ENCODE measurements around the gene PRSS38.

The PRSS38 gene

DNA sequence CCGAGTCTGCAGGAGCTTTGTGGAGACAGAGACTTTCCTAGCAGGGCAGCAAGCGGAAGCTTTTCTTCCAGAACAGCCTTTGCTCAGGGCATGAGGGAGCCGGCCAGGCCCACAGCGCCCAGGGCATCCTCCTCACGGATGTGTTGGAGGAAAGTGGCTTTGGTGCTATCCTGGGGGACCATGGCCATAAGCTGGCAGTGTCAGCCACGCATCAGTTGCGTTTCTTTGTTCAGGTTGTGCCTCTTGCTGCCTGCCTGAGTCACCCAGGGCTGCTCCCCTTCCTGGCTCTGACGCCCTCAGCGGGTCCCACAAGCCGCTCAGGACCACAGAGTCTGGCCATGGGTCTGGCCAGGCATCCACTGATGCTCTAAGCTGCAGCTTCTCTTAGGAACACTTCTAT, 39.6 kb upstream of the PRSS38 start:
- CTCF ChIA-PET = no interaction called here

DNA sequence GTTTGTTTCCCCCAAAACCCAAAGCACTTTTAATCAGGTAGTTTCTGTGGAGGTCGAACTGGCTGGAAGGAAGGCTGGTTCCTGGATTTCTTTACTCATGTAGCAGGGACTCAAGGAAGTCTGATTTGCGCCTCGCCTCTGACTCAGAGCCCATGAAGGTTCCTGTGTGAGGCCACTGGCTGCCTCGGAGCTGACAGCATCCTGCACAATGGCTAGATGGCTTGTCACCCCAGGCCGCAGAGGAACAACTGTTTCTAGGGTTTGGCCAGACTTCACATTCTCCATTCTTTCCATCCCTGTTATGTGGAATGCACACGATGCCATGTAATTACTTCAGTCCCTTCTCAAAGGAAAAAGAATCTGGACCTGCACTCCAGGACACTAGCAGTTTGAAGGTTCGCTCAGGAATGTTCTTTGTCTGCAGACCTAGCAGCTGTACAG, 39.1 kb upstream of the PRSS38 start:
- no peaks in the 10 kb centered on the region for H3K9me3 ChIP-seq (ENCODE audit: control insufficient read depth, insufficient read depth, low read depth, low read length)
- H3K4me3 ChIP-seq (ENCODE audit: low read depth, low read length) = no peak overlapping the region
- no peaks in the 10 kb centered on the region for H3K4me1 ChIP-seq (ENCODE audit: control insufficient read depth, insufficient read depth, low read length)
- TF ChIP-seq ZNF366 (tag by site-specific recombination; conservative IDR thresholded peaks at IDR 0.05) (no peak), ZNF423 (tag by site-specific recombination; IDR thresholded peaks at IDR 0.05) (no peak), ZIC2 (tag by site-specific recombination; IDR thresholded peaks at IDR 0.05) (no peak), GLI4 (tag by site-specific recombination; IDR thresholded peaks at IDR 0.05) (no peak), GLIS2 (tag by site-specific recombination; IDR thresholded peaks at IDR 0.05) (no peak), ZNF664 (tag by site-specific recombination; IDR thresholded peaks at IDR 0.05) (no peak), ZNF202 (tag by site-specific recombination; IDR thresholded peaks at IDR 0.05; ENCODE audit: borderline replicate concordance) (no peak)
- H3K27ac ChIP-seq (ENCODE audit: extremely low read depth, low read depth, low read length) = no peak overlapping the region
- ChIA-PET POLR2A (no interaction called here), CTCF (no interaction called here)
- peaks cover 5 to 86% of the 10 kb centered on the region in 2 experiments; a peak in 1 of 3 replicates for H3K36me3 ChIP-seq (ENCODE audit: control insufficient read depth in 2 of 2, insufficient read depth in 1 of 2, low read length in 2 of 2)

More for the DNA sequence above, 39.6 kb upstream of the PRSS38 start:
- H3K4me3 ChIP-seq (ENCODE audit: low read depth, low read length) = no peak overlapping the region
- no peaks in the 10 kb centered on the region for H3K4me1 ChIP-seq (ENCODE audit: control insufficient read depth, insufficient read depth, low read length)
- H3K36me3 ChIP-seq (ENCODE audit: control insufficient read depth in 2 of 2, insufficient read depth in 1 of 2, low read length in 2 of 2) = peaks cover 5 to 86% of the 10 kb centered on the region in 2 experiments; a peak in 1 of 3 replicates
- H3K27ac ChIP-seq (ENCODE audit: extremely low read depth, low read depth, low read length) = no peak overlapping the region
- H3K9me3 ChIP-seq (ENCODE audit: control insufficient read depth, insufficient read depth, low read depth, low read length) = no peaks in the 10 kb centered on the region
- POLR2A ChIA-PET = no interaction called here
- no peak for TF ChIP-seq ZEB2 (tag by site-specific recombination; IDR thresholded peaks at IDR 0.05)
- TF ChIP-seq BCL11A (tag by site-specific recombination; IDR thresholded peaks at IDR 0.05; ENCODE audit: low read depth) = no peak
- TF ChIP-seq ZNF121 (tag by site-specific recombination; IDR thresholded peaks at IDR 0.05) = no peak
- no peak for TF ChIP-seq ZNF529 (tag by site-specific recombination; IDR thresholded peaks at IDR 0.05; ENCODE audit: insufficient replicate concordance)
- TF ChIP-seq ZNF138 (tag by site-specific recombination; IDR thresholded peaks at IDR 0.05; ENCODE audit: borderline replicate concordance) = no peak
- TF ChIP-seq ZSCAN16 (tag by site-specific recombination; IDR thresholded peaks at IDR 0.05) = no peak
- TF ChIP-seq, protein P1, sequence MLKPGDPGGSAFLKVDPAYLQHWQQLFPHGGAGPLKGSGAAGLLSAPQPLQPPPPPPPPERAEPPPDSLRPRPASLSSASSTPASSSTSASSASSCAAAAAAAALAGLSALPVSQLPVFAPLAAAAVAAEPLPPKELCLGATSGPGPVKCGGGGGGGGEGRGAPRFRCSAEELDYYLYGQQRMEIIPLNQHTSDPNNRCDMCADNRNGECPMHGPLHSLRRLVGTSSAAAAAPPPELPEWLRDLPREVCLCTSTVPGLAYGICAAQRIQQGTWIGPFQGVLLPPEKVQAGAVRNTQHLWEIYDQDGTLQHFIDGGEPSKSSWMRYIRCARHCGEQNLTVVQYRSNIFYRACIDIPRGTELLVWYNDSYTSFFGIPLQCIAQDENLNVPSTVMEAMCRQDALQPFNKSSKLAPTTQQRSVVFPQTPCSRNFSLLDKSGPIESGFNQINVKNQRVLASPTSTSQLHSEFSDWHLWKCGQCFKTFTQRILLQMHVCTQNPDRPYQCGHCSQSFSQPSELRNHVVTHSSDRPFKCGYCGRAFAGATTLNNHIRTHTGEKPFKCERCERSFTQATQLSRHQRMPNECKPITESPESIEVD (tag by site-specific recombination; IDR thresholded peaks at IDR 0.05) = no peak
- TF ChIP-seq, protein P2, sequence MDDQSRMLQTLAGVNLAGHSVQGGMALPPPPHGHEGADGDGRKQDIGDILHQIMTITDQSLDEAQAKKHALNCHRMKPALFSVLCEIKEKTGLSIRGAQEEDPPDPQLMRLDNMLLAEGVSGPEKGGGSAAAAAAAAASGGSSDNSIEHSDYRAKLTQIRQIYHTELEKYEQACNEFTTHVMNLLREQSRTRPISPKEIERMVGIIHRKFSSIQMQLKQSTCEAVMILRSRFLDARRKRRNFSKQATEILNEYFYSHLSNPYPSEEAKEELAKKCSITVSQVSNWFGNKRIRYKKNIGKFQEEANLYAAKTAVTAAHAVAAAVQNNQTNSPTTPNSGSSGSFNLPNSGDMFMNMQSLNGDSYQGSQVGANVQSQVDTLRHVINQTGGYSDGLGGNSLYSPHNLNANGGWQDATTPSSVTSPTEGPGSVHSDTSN (CRISPR knock-in tag; IDR thresholded peaks at IDR 0.05) = no peak
- TF ChIP-seq ZNF704 (tag by site-specific recombination; IDR thresholded peaks at IDR 0.05) = no peak
- TF ChIP-seq ZFHX2 (tag by site-specific recombination; conservative IDR thresholded peaks at IDR 0.05) = no peak

- POLR2A ChIA-PET = no interaction called here
- H3K4me3 ChIP-seq (ENCODE audit: low read depth, low read length) = no peak overlapping the region
- peaks cover 5 to 84% of the 10 kb centered on the region in 2 experiments; a peak in 2 of 3 replicates for H3K36me3 ChIP-seq (ENCODE audit: control insufficient read depth in 2 of 2, insufficient read depth in 1 of 2, low read length in 2 of 2)
- CTCF ChIA-PET = interaction anchor here (0.8 kb wide), 1 partner anchor 176 kb away, joined by 3 read pairs; no protein-coding TSS in a partner anchor
- no peaks in the 10 kb centered on the region for H3K9me3 ChIP-seq (ENCODE audit: control insufficient read depth, insufficient read depth, low read depth, low read length)
- H3K27ac ChIP-seq (ENCODE audit: extremely low read depth, low read depth, low read length) = no peak overlapping the region
- no peaks in the 10 kb centered on the region for H3K4me1 ChIP-seq (ENCODE audit: control insufficient read depth, insufficient read depth, low read length)
- no peak for TF ChIP-seq ZNF146 (tag by site-specific recombination; IDR thresholded peaks at IDR 0.05)
- TF ChIP-seq KLF17 (tag by site-specific recombination; IDR thresholded peaks at IDR 0.05) = no peak
- TF ChIP-seq ZXDB (tag by site-specific recombination; IDR thresholded peaks at IDR 0.05) = no peak
- no peak for TF ChIP-seq GFI1B (tag by site-specific recombination; IDR thresholded peaks at IDR 0.05)
- TF ChIP-seq ZNF707 (tag by site-specific recombination; IDR thresholded peaks at IDR 0.05) = no peak
- TF ChIP-seq, protein P3, sequence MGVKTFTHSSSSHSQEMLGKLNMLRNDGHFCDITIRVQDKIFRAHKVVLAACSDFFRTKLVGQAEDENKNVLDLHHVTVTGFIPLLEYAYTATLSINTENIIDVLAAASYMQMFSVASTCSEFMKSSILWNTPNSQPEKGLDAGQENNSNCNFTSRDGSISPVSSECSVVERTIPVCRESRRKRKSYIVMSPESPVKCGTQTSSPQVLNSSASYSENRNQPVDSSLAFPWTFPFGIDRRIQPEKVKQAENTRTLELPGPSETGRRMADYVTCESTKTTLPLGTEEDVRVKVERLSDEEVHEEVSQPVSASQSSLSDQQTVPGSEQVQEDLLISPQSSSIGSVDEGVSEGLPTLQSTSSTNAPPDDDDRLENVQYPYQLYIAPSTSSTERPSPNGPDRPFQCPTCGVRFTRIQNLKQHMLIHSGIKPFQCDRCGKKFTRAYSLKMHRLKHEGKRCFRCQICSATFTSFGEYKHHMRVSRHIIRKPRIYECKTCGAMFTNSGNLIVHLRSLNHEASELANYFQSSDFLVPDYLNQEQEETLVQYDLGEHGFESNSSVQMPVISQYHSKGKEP (tag by site-specific recombination; IDR thresholded peaks at IDR 0.05) = no peak
- no peak for TF ChIP-seq OVOL3 (tag by site-specific recombination; IDR thresholded peaks at IDR 0.05)
- no peak for TF ChIP-seq ZNF114 (tag by site-specific recombination; IDR thresholded peaks at IDR 0.05)
- TF ChIP-seq ZNF658 (tag by site-specific recombination; IDR thresholded peaks at IDR 0.05) = no peak
Observed at GRCh38 chr1:227777156-227777555, 38.3 kb upstream of the PRSS38 start.
